DND-41 (cell line): ENCODE measurements around the gene KLF13.

ENCODE experiments used
- EZH2 ChIP-seq: IDR thresholded peaks from 3 replicates; pipeline ENCODE4 v1.6.1; 2012; ENCODE audit warnings: borderline replicate concordance, low read depth, mild to moderate bottlenecking, moderate library complexity, low read length, inconsistent platforms; ENCODE audit not compliant: severe bottlenecking
- TF ChIP-seq, protein P1 (sequence below): IDR thresholded peaks from 2 replicates; pipeline ENCODE4 v1.5.1; 2012; ENCODE audit warnings: borderline replicate concordance, low read length, moderate library complexity, mild to moderate bottlenecking; ENCODE audit not compliant: poor library complexity, severe bottlenecking; ENCODE audit errors: extremely low read depth

DNA sequence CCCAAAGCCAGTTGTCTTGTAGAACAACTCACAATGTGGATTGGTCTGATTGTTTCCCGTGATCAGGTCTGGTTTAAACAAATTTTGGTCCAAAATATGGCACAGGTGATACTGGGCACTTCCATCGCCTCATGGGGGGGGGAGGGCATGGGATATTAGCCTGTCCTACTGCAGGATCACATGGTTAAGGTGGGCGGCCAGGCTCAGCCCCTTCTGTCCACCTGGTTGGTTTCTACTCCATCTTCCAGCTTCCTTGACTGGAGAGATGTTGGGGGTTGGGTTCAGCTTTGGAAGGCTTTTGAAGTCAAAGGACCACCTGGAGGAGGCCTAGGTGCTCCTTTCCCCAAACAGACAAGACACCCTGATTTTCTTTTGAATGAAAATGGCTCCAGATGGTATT is 7.2 kb downstream of the KLF13 start:
- TF ChIP-seq, protein P1, sequence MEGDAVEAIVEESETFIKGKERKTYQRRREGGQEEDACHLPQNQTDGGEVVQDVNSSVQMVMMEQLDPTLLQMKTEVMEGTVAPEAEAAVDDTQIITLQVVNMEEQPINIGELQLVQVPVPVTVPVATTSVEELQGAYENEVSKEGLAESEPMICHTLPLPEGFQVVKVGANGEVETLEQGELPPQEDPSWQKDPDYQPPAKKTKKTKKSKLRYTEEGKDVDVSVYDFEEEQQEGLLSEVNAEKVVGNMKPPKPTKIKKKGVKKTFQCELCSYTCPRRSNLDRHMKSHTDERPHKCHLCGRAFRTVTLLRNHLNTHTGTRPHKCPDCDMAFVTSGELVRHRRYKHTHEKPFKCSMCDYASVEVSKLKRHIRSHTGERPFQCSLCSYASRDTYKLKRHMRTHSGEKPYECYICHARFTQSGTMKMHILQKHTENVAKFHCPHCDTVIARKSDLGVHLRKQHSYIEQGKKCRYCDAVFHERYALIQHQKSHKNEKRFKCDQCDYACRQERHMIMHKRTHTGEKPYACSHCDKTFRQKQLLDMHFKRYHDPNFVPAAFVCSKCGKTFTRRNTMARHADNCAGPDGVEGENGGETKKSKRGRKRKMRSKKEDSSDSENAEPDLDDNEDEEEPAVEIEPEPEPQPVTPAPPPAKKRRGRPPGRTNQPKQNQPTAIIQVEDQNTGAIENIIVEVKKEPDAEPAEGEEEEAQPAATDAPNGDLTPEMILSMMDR: no peak
- TF ChIP-seq EZH2: no peak
